GM23338 (cell line): ENCODE measurements around the gene MEIS3. TPM values are rescaled to one million over a fixed set of nuclear protein-coding genes. Genes with fewer than 3 reads are reported as not detected.

Experiments
- ATAC-seq: fragments of 200-7000 bp; cut with Tn5 transposase; 3 replicates; pipeline ENCODE4 v1.9.1; 2020
- DNase-seq: peaks from one replicate; pipeline ENCODE4 v3.0.0-alpha.2; 2015; ENCODE audit warnings: low spot score
- H2AFZ ChIP-seq: fragments of 200-600 bp; sonication (generic); 2 replicates; pipeline ENCODE4 v1.8.0; 2016; ENCODE audit warnings: antibody characterized with exemption, mild to moderate bottlenecking, moderate library complexity
- H3F3A ChIP-seq: fragments of 200-600 bp; sonication (generic); replicated peaks from 2 replicates; pipeline ENCODE4 v1.8.0; 2017; ENCODE audit warnings: antibody characterized with exemption, mixed run types, low read depth
- H3K27ac ChIP-seq: fragments of 200-600 bp; sonication (generic); 2 replicates; pipeline ENCODE4 v1.6.1; 2016; ENCODE audit warnings: low read depth
- H3K27me3 ChIP-seq: fragments of 200-600 bp; sonication (generic); 2 replicates; pipeline ENCODE4 v1.8.0; 2016; ENCODE audit warnings: mild to moderate bottlenecking, mixed run types, moderate library complexity; ENCODE audit not compliant: insufficient read depth
- H3K36me3 ChIP-seq: fragments of 200-600 bp; sonication (generic); 2 replicates; pipeline ENCODE4 v1.8.0; 2016; ENCODE audit warnings: mild to moderate bottlenecking; ENCODE audit not compliant: insufficient read depth
- H3K4me1 ChIP-seq: fragments of 200-600 bp; sonication (generic); 2 replicates; pipeline ENCODE4 v1.8.0; 2016; ENCODE audit warnings: mild to moderate bottlenecking, moderate library complexity; ENCODE audit not compliant: insufficient read depth
- H3K4me2 ChIP-seq: fragments of 200-600 bp; sonication (generic); 2 replicates; pipeline ENCODE4 v1.7.1; 2017; ENCODE audit warnings: mixed run types
- H3K4me3 ChIP-seq: fragments of 200-600 bp; sonication (generic); 2 replicates; pipeline ENCODE4 v1.6.1; 2016; ENCODE audit warnings: mixed run types
- H3K79me2 ChIP-seq: fragments of 200-600 bp; sonication (generic); replicated peaks from 2 replicates; pipeline ENCODE4 v1.8.0; 2017; ENCODE audit warnings: mild to moderate bottlenecking; ENCODE audit not compliant: insufficient read depth
- H3K9me2 ChIP-seq: fragments of 200-600 bp; sonication (generic); 2 replicates; pipeline ENCODE4 v1.8.0; 2017; ENCODE audit not compliant: insufficient read depth
- H4K20me1 ChIP-seq: fragments of 200-600 bp; sonication (generic); replicated peaks from 2 replicates; pipeline ENCODE4 v1.8.0; 2017; ENCODE audit warnings: mild to moderate bottlenecking; ENCODE audit not compliant: insufficient read depth
- H3K27ac Mint-ChIP-seq: 2 replicates; pipeline ENCODE4 v1.8.0; 2020; ENCODE audit warnings: inconsistent platforms, mild to moderate bottlenecking, moderate library complexity, mixed read lengths
- H3K27me3 Mint-ChIP-seq: 3 replicates; pipeline ENCODE4 v1.8.0; 2022; ENCODE audit warnings: low read depth, mild to moderate bottlenecking, moderate library complexity, mixed read lengths, inconsistent platforms; ENCODE audit not compliant: insufficient read depth, poor library complexity
- H3K36me3 Mint-ChIP-seq: 3 replicates; pipeline ENCODE4 v1.8.0; 2021; ENCODE audit warnings: low read depth, mild to moderate bottlenecking, inconsistent platforms, moderate library complexity, mixed read lengths
- H3K4me1 Mint-ChIP-seq: 3 replicates; pipeline ENCODE4 v1.8.0; 2020; ENCODE audit warnings: mild to moderate bottlenecking, inconsistent platforms, mixed read lengths
- H3K4me3 Mint-ChIP-seq: 3 replicates; pipeline ENCODE4 v1.8.0; 2021; ENCODE audit warnings: moderate library complexity, mild to moderate bottlenecking, inconsistent platforms, mixed read lengths
- H3K9me3 Mint-ChIP-seq: 3 replicates; pipeline ENCODE4 v1.8.0; 2020; ENCODE audit warnings: moderate library complexity, mild to moderate bottlenecking, inconsistent platforms, mixed read lengths
- CTCF ChIP-seq, 2 experiments: fragments of 200-600 bp in 1 of 2; sonication (generic) in 1 of 2; conservative IDR thresholded peaks; 2 replicates each; pipeline versions ENCODE4 v1.5.1 to v1.6.1; 2016 to 2017; ENCODE audit warnings: antibody characterized with exemption in 2 of 2, low read depth in 2 of 2, mild to moderate bottlenecking in 2 of 2, moderate library complexity in 1 of 2
- ETS1 ChIP-seq: IDR thresholded peaks from 2 replicates; pipeline ENCODE4 v1.6.1; 2016; ENCODE audit warnings: antibody characterized with exemption
- EZH2 ChIP-seq: fragments of 200-600 bp; sonication (generic); IDR thresholded peaks from one replicate; pipeline ENCODE4 v1.8.0; 2017; ENCODE audit warnings: antibody characterized with exemption, mild to moderate bottlenecking, low read depth; ENCODE audit not compliant: unreplicated experiment
- EZH2phosphoT487 ChIP-seq: fragments of 200-600 bp; sonication (generic); IDR thresholded peaks from one replicate; pipeline ENCODE4 v1.8.1; 2018; ENCODE audit warnings: antibody characterized with exemption; ENCODE audit not compliant: unreplicated experiment
- JUNB ChIP-seq: IDR thresholded peaks from one replicate; pipeline ENCODE4 v1.6.1; 2016; ENCODE audit warnings: antibody characterized with exemption; ENCODE audit not compliant: unreplicated experiment
- NANOG ChIP-seq: IDR thresholded peaks from 2 replicates; pipeline ENCODE4 v1.6.1; 2016; ENCODE audit warnings: antibody characterized with exemption, borderline replicate concordance
- POLR2AphosphoS5 ChIP-seq: IDR thresholded peaks from 2 replicates; pipeline ENCODE4 v1.6.1; 2016; ENCODE audit warnings: antibody characterized with exemption, low read depth
- REST ChIP-seq: IDR thresholded peaks from one replicate; pipeline ENCODE4 v1.6.1; 2018; ENCODE audit warnings: antibody characterized with exemption; ENCODE audit not compliant: unreplicated experiment
- STAT1 ChIP-seq: IDR thresholded peaks from one replicate; pipeline ENCODE4 v1.6.1; 2016; ENCODE audit warnings: antibody characterized with exemption; ENCODE audit not compliant: unreplicated experiment
- ZNF114 ChIP-seq: fragments of 250-450 bp; sonication (Bioruptor Pico); IDR thresholded peaks from 2 replicates; pipeline ENCODE4 v1.5.0; 2020; ENCODE audit warnings: mild to moderate bottlenecking, moderate library complexity
- ZNF331 ChIP-seq: fragments of 250-450 bp; sonication (Bioruptor Pico); IDR thresholded peaks from 2 replicates; pipeline ENCODE4 v1.5.0; 2020; ENCODE audit warnings: low read depth, mild to moderate bottlenecking, moderate library complexity
- ZNF462 ChIP-seq: fragments of 250-450 bp; sonication (Bioruptor Pico); IDR thresholded peaks from 2 replicates; pipeline ENCODE4 v1.5.0; 2020; ENCODE audit warnings: mild to moderate bottlenecking, moderate library complexity
- polyA plus RNA-seq: library from polyadenylated mRNA; unstranded; fragments of >200 nt; fragmentation: Nextera tagmentation; extraction: Ambion mirVana; gene quantifications from 2 replicates; pipeline ENCODE4 v1.2.1, GENCODE V29; 2016
- total RNA-seq: library from RNA; depleted of rRNA; stranded (reverse); fragments of >200 nt; shearing (Covaris generic); gene quantifications from 2 replicates; pipeline ENCODE4 v1.2.3, GENCODE V29; 2014

The MEIS3 gene
- total and polyA plus RNA-seq, 2 experiments from 2014 or later = 20.6 to 33.7 TPM

- no peak for DNase-seq
- no peak overlapping the region for H2AFZ ChIP-seq
- H3K27me3 Mint-ChIP-seq = peaks cover 31% of the 10 kb centered on the region
- H3K9me3 Mint-ChIP-seq = peaks cover 30% of the 10 kb centered on the region
- H3K9me2 ChIP-seq = no peaks in the 10 kb centered on the region
- H3K27ac Mint-ChIP-seq = no peak overlapping the region
- TF ChIP-seq POLR2AphosphoS5 = no peak
- no peak for TF ChIP-seq EZH2phosphoT487
- TF ChIP-seq ZNF114 (CRISPR knock-in tag) = no peak
- no peak for TF ChIP-seq STAT1
- no peak for TF ChIP-seq EZH2
- no peak for TF ChIP-seq NANOG
- TF ChIP-seq ZNF462 (CRISPR knock-in tag) = no peak
- TF ChIP-seq REST = no peak
- TF ChIP-seq ETS1 = no peak
- TF ChIP-seq CTCF (conservative IDR thresholded peaks at IDR 0.05; ENCODE audit: low read depth in 2 of 2) = no peak
- TF ChIP-seq ZNF331 = no peak
- no peak for TF ChIP-seq JUNB
- no peak for ATAC-seq
- no peak overlapping the region for H3K27ac ChIP-seq
- peaks cover 27% of the 10 kb centered on the region for H3K36me3 Mint-ChIP-seq
- no peak overlapping the region for H3K4me3 Mint-ChIP-seq
- H3K79me2 ChIP-seq = no peaks in the 10 kb centered on the region
- peaks cover 6% of the 10 kb centered on the region; the same call in 1 of the 2 replicates for H3K4me1 ChIP-seq
- no peaks in the 10 kb centered on the region for H3K27me3 ChIP-seq
- no peak overlapping the region for H3K4me2 ChIP-seq
- H3K36me3 ChIP-seq = no peaks in the 10 kb centered on the region
- H3K4me1 Mint-ChIP-seq = peaks cover 15% of the 10 kb centered on the region
- peaks cover 11% of the 10 kb centered on the region; the same call in 1 of the 2 replicates for H3F3A ChIP-seq
- no peaks in the 10 kb centered on the region for H4K20me1 ChIP-seq
- no peak overlapping the region for H3K4me3 ChIP-seq
Measured at GRCh38 chr19:47389150-47389556, 30.2 kb downstream of the MEIS3 start.
